ENCODE results near the gene OR51V1. TPM values are rescaled to one million over a fixed set of nuclear protein-coding genes. Genes with fewer than 3 reads are reported as not detected.

The OR51V1 gene
- total RNA-seq, 4 donors from 2014 or later = not detected

GRCh38 chr11:5203366-5203765 lies 2.9 kb upstream of the OR51V1 start:
- H3K27ac ChIP-seq = no peak overlapping the region
- H3K9me3 ChIP-seq = no peaks in the 10 kb centered on the region
- DNase-seq (ENCODE audit: low spot score in 2 of 2) = no peak
- WGBS, 2 donors = 71 to 75% methylated on average over 2 of the region's 2 CpGs
- no peaks in the 10 kb centered on the region for H3K36me3 ChIP-seq
- no peak for TF ChIP-seq CTCF (IDR thresholded peaks at IDR 0.05)
- TF ChIP-seq POLR2A (IDR thresholded peaks at IDR 0.05) = no peak
- no peak for TF ChIP-seq EP300 (IDR thresholded peaks at IDR 0.05)
- no peaks in the 10 kb centered on the region for H3K27me3 ChIP-seq
- no peak overlapping the region for H3K4me3 ChIP-seq
- no peaks in the 10 kb centered on the region for H3K4me1 ChIP-seq

GRCh38 chr11:5198285-5198684 lies 2.2 kb downstream of the OR51V1 start:
- Histone ChIP-seq H3K36me3 (no peaks in the 10 kb centered on the region), H3K9me3 (no peaks in the 10 kb centered on the region), H3K4me3 (no peak overlapping the region), H3K27ac (no peak overlapping the region), H3K27me3 (no peaks in the 10 kb centered on the region), H3K4me1 (no peaks in the 10 kb centered on the region)
- TF ChIP-seq EP300 (IDR thresholded peaks at IDR 0.05) = no peak
- DNase-seq (ENCODE audit: low spot score in 2 of 2) = no peak

GRCh38 chr11:5197536-5197935 lies 2.9 kb downstream of the OR51V1 start:
- no peaks in the 10 kb centered on the region for H3K36me3 ChIP-seq
- no peaks in the 10 kb centered on the region for H3K9me3 ChIP-seq
- TF ChIP-seq POLR2A (IDR thresholded peaks at IDR 0.05) = no peak
- 54 to 61% methylated on average over 3 of the region's 3 CpGs for WGBS, 2 donors
- no peaks in the 10 kb centered on the region for H3K27me3 ChIP-seq
- no peak for DNase-seq (ENCODE audit: low spot score in 2 of 2)
- no peak overlapping the region for H3K27ac ChIP-seq
- no peaks in the 10 kb centered on the region for H3K4me1 ChIP-seq
- no peak overlapping the region for H3K4me3 ChIP-seq

- Histone ChIP-seq H3K36me3 (no peaks in the 10 kb centered on the region), H3K27me3 (no peaks in the 10 kb centered on the region), H3K27ac (no peak overlapping the region), H3K4me3 (no peak overlapping the region), H3K4me1 (no peaks in the 10 kb centered on the region), H3K9me3 (no peaks in the 10 kb centered on the region)
- no peak for DNase-seq (ENCODE audit: low spot score in 2 of 2)
- TF ChIP-seq EP300 (IDR thresholded peaks at IDR 0.05) = no peak
- no peak for TF ChIP-seq CTCF (IDR thresholded peaks at IDR 0.05)
- no peak for TF ChIP-seq POLR2A (IDR thresholded peaks at IDR 0.05)
- WGBS, 2 donors = 43 to 56% methylated on average over 3 of the region's 3 CpGs
Measured at GRCh38 chr11:5196731-5197130, 3.8 kb downstream of the OR51V1 start.

GRCh38 chr11:5196067-5196466 lies 4.4 kb downstream of the OR51V1 start:
- H3K4me1 ChIP-seq = no peaks in the 10 kb centered on the region
- H3K27me3 ChIP-seq = no peaks in the 10 kb centered on the region
- no peaks in the 10 kb centered on the region for H3K36me3 ChIP-seq
- 74 to 87% methylated on average over 5 of the region's 5 CpGs for WGBS, 2 donors
- no peak for TF ChIP-seq POLR2A (IDR thresholded peaks at IDR 0.05)
- no peak for TF ChIP-seq CTCF (IDR thresholded peaks at IDR 0.05)
- TF ChIP-seq EP300 (IDR thresholded peaks at IDR 0.05) = no peak
- H3K27ac ChIP-seq = no peak overlapping the region
- H3K9me3 ChIP-seq = no peaks in the 10 kb centered on the region
- DNase-seq (ENCODE audit: low spot score in 2 of 2) = no peak
- no peak overlapping the region for H3K4me3 ChIP-seq

- no peaks in the 10 kb centered on the region for H3K27me3 ChIP-seq
- no peak overlapping the region for H3K27ac ChIP-seq
- no peaks in the 10 kb centered on the region for H3K36me3 ChIP-seq
- no peak overlapping the region for H3K4me3 ChIP-seq
- DNase-seq (ENCODE audit: low spot score in 2 of 2) = no peak
- no peaks in the 10 kb centered on the region for H3K4me1 ChIP-seq
- WGBS, 2 donors = 0 to 23% methylated on average over 1 of the region's 1 CpG
- peaks cover 0 to 8% (median 0%) of the 10 kb centered on the region in 4 donors for H3K9me3 ChIP-seq
- TF ChIP-seq CTCF (IDR thresholded peaks at IDR 0.05) (no peak), EP300 (IDR thresholded peaks at IDR 0.05) (no peak), POLR2A (IDR thresholded peaks at IDR 0.05) (no peak)
Measured at GRCh38 chr11:5192738-5193137, 7.7 kb downstream of the OR51V1 start.
